Measurements from ENCODE around the gene DRD4.

- TF ChIP-seq CTCF (IDR thresholded peaks at IDR 0.05) (no peak), CHD2 (IDR thresholded peaks at IDR 0.05; ENCODE audit: low read length, partially characterized antibody) (no peak), EP300 (IDR thresholded peaks at IDR 0.05) (no peak), RAD21 (conservative IDR thresholded peaks at IDR 0.05 in 1 of 2, IDR thresholded peaks at IDR 0.05 in 1 of 2) (no peak), CHD4 (IDR thresholded peaks at IDR 0.05; ENCODE audit: borderline replicate concordance) (no peak), NPAS2 (CRISPR knock-in tag; IDR thresholded peaks at IDR 0.05; ENCODE audit: borderline replicate concordance) (no peak), JUN (IDR thresholded peaks at IDR 0.05) (no peak), MAFK (IDR thresholded peaks at IDR 0.05; ENCODE audit: partially characterized antibody) (no peak), TP53 (CRISPR knock-in tag; IDR thresholded peaks at IDR 0.05) (no peak), PBX3 (IDR thresholded peaks at IDR 0.05) (no peak), JUNB (IDR thresholded peaks at IDR 0.05) (no peak), POLR2A (IDR thresholded peaks at IDR 0.05; ENCODE audit: low read length) (no peak), ESRRA (IDR thresholded peaks at IDR 0.05; ENCODE audit: borderline replicate concordance, low read length) (no peak)
These were observed 27.7 kb upstream of the DRD4 start for GRCh38 chr11:609341-609811.

All from A549 (cell line).